ENCODE measurements around the gene PNPLA1.

The PNPLA1 gene

GRCh38 chr6:36289281-36289878 is 19.5 kb downstream of the PNPLA1 start:
- DNase-seq, result no peak

GRCh38 chr6:36290668-36291620 is 21.1 kb downstream of the PNPLA1 start:
- DNase-seq, result no peak

GRCh38 chr6:36292170-36292569 is 22.3 kb downstream of the PNPLA1 start:
- DNase-seq, result no peak

GRCh38 chr6:36296240-36296639 is 26.4 kb downstream of the PNPLA1 start:
- no peak for DNase-seq

GRCh38 chr6:36297051-36297450 is 27.2 kb downstream of the PNPLA1 start:
- DNase-seq, result no peak

GRCh38 chr6:36297511-36297910 is 27.7 kb downstream of the PNPLA1 start:
- no peak for DNase-seq

GRCh38 chr6:36298027-36298426 is 28.2 kb downstream of the PNPLA1 start:
- DNase-seq, result no peak

GRCh38 chr6:36301085-36301658 is 31.3 kb downstream of the PNPLA1 start:
- no peak for DNase-seq

- DNase-seq, result no peak
Measured at GRCh38 chr6:36301781-36302180, 31.9 kb downstream of the PNPLA1 start.

- peak; percentile 92 for DNase-seq
Measured at GRCh38 chr6:36302227-36302976, 32.5 kb downstream of the PNPLA1 start.

- no peak for DNase-seq
Measured at GRCh38 chr6:36305885-36306284, 36.0 kb downstream of the PNPLA1 start.

- no peak for DNase-seq
Measured at GRCh38 chr6:36306375-36306774, 36.5 kb downstream of the PNPLA1 start.

GRCh38 chr6:36308514-36308913 is 38.7 kb downstream of the PNPLA1 start:
- no peak for DNase-seq

- no peak for DNase-seq
Measured at GRCh38 chr6:36309203-36309602, 39.3 kb downstream of the PNPLA1 start.

- DNase-seq, result no peak
Measured at GRCh38 chr6:36309900-36310299, 40.0 kb downstream of the PNPLA1 start.

- no peak for DNase-seq
Measured at GRCh38 chr6:36312854-36313648, 43.2 kb downstream of the PNPLA1 start.

GRCh38 chr6:36313649-36313936 is 43.7 kb downstream of the PNPLA1 start:
- no peak for DNase-seq

GRCh38 chr6:36314221-36315014 is 44.6 kb downstream of the PNPLA1 start:
- no peak for DNase-seq

GRCh38 chr6:36315921-36316320 is 46.1 kb downstream of the PNPLA1 start:
- DNase-seq, result no peak

GRCh38 chr6:36317623-36318022 is 47.8 kb downstream of the PNPLA1 start:
- DNase-seq, result no peak

- DNase-seq, result no peak
Measured at GRCh38 chr6:36318690-36319435, 49.0 kb downstream of the PNPLA1 start.
